ENCODE results near the gene GPATCH3. TPM values are rescaled to one million over a fixed set of nuclear protein-coding genes. Genes with fewer than 3 reads are reported as not detected.

Gene GPATCH3
- total and polyA plus RNA-seq, 2 donors (not counting 3 experiments of a cell fraction or from before 2014, with no cell fraction given) = 12.1 to 17.7 TPM

DNA sequence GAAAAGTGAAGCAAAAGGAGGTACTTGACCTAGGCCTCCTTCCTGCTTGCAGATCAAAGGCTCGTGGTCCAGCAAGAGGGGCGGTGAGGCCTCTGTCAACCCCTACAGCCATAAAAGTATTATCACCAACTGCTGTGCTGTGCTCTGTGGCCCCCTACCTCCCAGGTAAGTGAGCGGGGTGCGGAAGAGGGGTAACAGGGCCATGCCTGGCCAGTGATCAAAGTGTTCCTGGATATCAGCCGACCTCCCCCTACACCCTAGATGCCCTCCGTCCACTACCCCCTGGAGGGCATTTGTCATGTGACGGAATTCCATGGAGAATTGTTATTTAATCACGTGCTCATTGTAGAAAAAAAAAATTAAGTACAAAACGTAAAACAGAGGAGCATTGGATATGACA is 47.6 kb downstream of the GPATCH3 start:
- ChIA-PET POLR2A (no interaction called here), CTCF (interaction anchor here (1.1 kb wide), 1 partner anchor 25 kb away, joined by 9 read pairs; no protein-coding TSS in a partner anchor)
- Histone ChIP-seq H3K4me1 (ENCODE audit: control insufficient read depth, extremely low read depth, insufficient read depth, low read length) (peaks cover 9% of the 10 kb centered on the region), H3K79me2 (ENCODE audit: control insufficient read depth, insufficient read depth, low read length) (no peaks in the 10 kb centered on the region), H3K4me2 (ENCODE audit: insufficient read depth, low read length) (no peak overlapping the region), H3K9ac (replicated peaks; ENCODE audit: extremely low read depth, insufficient read depth, low read length) (no peak overlapping the region), H4K20me1 (replicated peaks; ENCODE audit: control insufficient read depth, extremely low read depth, insufficient read depth, low read length) (no peaks in the 10 kb centered on the region), H3K27ac (ENCODE audit: insufficient read depth, low read depth, low read length) (no peak overlapping the region), H3K27me3 (ENCODE audit: control insufficient read depth in 2 of 2, insufficient read depth in 2 of 2, low read length in 2 of 2) (no peaks in the 10 kb centered on the region), H3K9me3 (replicated peaks; ENCODE audit: control insufficient read depth, insufficient read depth, low read length) (no peaks in the 10 kb centered on the region), H3K36me3 (ENCODE audit: control insufficient read depth in 2 of 2, extremely low read depth in 1 of 2, insufficient read depth in 2 of 2, low read length in 2 of 2) (peaks cover 12 to 37% of the 10 kb centered on the region in 2 experiments), H3K9me1 (replicated peaks; ENCODE audit: control insufficient read depth, extremely low read depth, insufficient read depth, low read length) (no peaks in the 10 kb centered on the region), H3K4me3 (replicated peaks in 1 of 3; ENCODE audit: insufficient read depth in 1 of 3, low read depth in 1 of 3, low read length in 3 of 3) (no peak overlapping the region), H2AFZ (ENCODE audit: low read depth, low read length) (no peak overlapping the region)
- intact Hi-C loops (cut with micrococcal nuclease) (loop anchor here (1.0 kb wide), 2 partner anchors 13 to 26 kb away; no protein-coding TSS in a partner anchor), dilution Hi-C loops (cut with MboI; ENCODE audit: extremely low pct_ligation_motif_present, low sequenced_read_pairs) (no loop called here)
- TF ChIP-seq, protein P1, sequence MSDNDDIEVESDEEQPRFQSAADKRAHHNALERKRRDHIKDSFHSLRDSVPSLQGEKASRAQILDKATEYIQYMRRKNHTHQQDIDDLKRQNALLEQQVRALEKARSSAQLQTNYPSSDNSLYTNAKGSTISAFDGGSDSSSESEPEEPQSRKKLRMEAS (IDR thresholded peaks at IDR 0.05; ENCODE audit: insufficient read depth, insufficient read length) = no peak
- no TSS peak for BruUV-seq (replicated peaks)
- DNase-seq (ENCODE audit: low read depth, low spot score) (no peak), FAIRE-seq (no peak)

DNA sequence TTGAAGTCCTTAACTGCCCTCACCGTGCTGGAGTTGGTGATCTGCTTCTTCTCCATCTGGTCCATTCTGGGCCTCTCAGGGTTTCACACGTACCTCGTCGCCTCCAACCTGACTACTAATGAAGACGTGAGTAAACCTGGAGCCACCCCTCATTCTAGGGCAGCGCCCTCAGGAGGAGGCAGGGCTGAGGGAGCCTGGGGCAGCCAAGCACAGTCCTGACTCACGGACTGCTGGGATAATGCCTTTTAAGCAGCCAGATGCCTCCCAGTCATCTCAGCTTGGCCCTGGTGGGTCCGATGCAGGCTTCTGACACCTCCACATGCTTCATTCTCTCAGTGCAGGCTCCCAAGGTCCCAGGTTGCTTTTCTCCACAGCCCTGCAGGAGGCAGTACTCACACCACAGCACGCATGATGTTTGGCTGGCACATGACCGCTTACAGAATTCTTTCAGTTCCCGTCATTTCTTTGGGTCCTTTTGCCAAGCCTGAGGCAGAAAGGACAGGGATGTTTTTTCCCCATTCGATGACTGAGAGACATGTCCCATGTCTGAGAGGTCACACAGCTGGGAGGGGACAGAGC is 49.1 kb downstream of the GPATCH3 start:
- intact Hi-C loops (cut with micrococcal nuclease) (no loop called here), dilution Hi-C loops (cut with MboI; ENCODE audit: extremely low pct_ligation_motif_present, low sequenced_read_pairs) (no loop called here)
- BruUV-seq (replicated peaks) = no TSS peak
- no peaks in the 10 kb centered on the region for H3K9me3 ChIP-seq (replicated peaks; ENCODE audit: control insufficient read depth, insufficient read depth, low read length)
- H3K4me3 ChIP-seq (replicated peaks in 1 of 3; ENCODE audit: insufficient read depth in 1 of 3, low read depth in 1 of 3, low read length in 3 of 3) = no peak overlapping the region
- ChIA-PET CTCF (interaction anchor here (0.7 to 3.3 kb wide), 4 partner anchors 14 to 249 kb away, joined by 4 to 27 read pairs (median 10); no protein-coding TSS in a partner anchor), POLR2A (no interaction called here)
- H3K27ac ChIP-seq (ENCODE audit: insufficient read depth, low read depth, low read length) = no peak overlapping the region
- DNase-seq (ENCODE audit: low read depth, low spot score) (no peak), FAIRE-seq (no peak)
- peaks cover 12 to 36% of the 10 kb centered on the region in 2 experiments for H3K36me3 ChIP-seq (ENCODE audit: control insufficient read depth in 2 of 2, extremely low read depth in 1 of 2, insufficient read depth in 2 of 2, low read length in 2 of 2)
- no peaks in the 10 kb centered on the region for H3K27me3 ChIP-seq (ENCODE audit: control insufficient read depth in 2 of 2, insufficient read depth in 2 of 2, low read length in 2 of 2)
- no peak overlapping the region for H3K9ac ChIP-seq (replicated peaks; ENCODE audit: extremely low read depth, insufficient read depth, low read length)
- peaks cover 9% of the 10 kb centered on the region for H3K4me1 ChIP-seq (ENCODE audit: control insufficient read depth, extremely low read depth, insufficient read depth, low read length)
- H3K4me2 ChIP-seq (ENCODE audit: insufficient read depth, low read length) = no peak overlapping the region
- no peaks in the 10 kb centered on the region for H3K9me1 ChIP-seq (replicated peaks; ENCODE audit: control insufficient read depth, extremely low read depth, insufficient read depth, low read length)
- H3K79me2 ChIP-seq (ENCODE audit: control insufficient read depth, insufficient read depth, low read length) = no peaks in the 10 kb centered on the region
- no peaks in the 10 kb centered on the region for H4K20me1 ChIP-seq (replicated peaks; ENCODE audit: control insufficient read depth, extremely low read depth, insufficient read depth, low read length)
- TF ChIP-seq, protein P2, sequence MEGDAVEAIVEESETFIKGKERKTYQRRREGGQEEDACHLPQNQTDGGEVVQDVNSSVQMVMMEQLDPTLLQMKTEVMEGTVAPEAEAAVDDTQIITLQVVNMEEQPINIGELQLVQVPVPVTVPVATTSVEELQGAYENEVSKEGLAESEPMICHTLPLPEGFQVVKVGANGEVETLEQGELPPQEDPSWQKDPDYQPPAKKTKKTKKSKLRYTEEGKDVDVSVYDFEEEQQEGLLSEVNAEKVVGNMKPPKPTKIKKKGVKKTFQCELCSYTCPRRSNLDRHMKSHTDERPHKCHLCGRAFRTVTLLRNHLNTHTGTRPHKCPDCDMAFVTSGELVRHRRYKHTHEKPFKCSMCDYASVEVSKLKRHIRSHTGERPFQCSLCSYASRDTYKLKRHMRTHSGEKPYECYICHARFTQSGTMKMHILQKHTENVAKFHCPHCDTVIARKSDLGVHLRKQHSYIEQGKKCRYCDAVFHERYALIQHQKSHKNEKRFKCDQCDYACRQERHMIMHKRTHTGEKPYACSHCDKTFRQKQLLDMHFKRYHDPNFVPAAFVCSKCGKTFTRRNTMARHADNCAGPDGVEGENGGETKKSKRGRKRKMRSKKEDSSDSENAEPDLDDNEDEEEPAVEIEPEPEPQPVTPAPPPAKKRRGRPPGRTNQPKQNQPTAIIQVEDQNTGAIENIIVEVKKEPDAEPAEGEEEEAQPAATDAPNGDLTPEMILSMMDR (IDR thresholded peaks at IDR 0.05; ENCODE audit: extremely low read depth in 1 of 2, insufficient read depth in 1 of 2, low read depth in 1 of 2, low read length in 2 of 2) = peak in 1 of 2 donors; percentile 12
- TF ChIP-seq FOS (IDR thresholded peaks at IDR 0.05; ENCODE audit: borderline replicate concordance, insufficient read depth, low read length) = no peak
- no peak overlapping the region for H2AFZ ChIP-seq (ENCODE audit: low read depth, low read length)

All from endothelial cell of umbilical vein (primary cell).